ENCODE measurements around the gene UBE2J2. TPM values are rescaled to one million over a fixed set of nuclear protein-coding genes. Genes with fewer than 3 reads are reported as not detected.
A peak's percentile ranks its signal among the peaks of the same experiment; 100 is the strongest.

UBE2J2 gene
- total and polyA plus RNA-seq, 2 of the 13 experiments (the other 11 are each of a cell fraction or from before 2014, with no cell fraction given) = 25.4 to 29.4 TPM

DNA sequence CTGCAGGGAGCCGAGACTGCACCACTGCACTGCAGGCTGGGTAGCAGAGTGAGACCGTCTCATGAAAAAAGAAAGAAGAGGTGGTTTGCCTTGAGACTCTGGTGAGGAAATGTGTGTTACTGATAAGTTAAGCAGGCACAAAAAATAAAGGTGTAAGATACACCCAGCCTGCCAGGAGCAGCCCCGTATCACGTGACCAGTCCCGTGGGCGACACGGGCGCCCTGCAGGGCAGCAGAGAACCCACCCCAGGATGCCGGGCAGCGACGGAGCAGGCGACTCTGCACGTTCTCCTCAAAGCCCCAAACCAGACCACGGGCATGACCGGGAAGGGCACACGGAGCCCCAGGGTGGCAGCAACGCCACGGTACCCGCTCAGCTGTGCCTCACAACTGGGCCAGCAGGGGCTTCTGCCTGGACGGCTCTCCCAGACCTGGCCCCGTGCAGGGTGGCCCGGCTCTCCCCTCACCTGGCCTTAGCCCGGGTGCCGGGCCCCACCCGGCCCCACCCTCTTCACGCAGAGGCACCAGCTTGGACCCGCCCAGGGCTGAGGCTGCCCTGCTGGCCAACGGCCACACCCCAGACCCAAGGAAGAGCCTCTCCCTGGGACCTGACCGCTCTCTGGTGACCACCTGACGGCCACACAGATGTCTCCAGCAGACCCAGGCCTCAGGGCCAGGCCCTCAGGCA is 51.6 kb downstream of the UBE2J2 start:
- H3K36me3 ChIP-seq (replicated peaks in 1 of 2; ENCODE audit: control insufficient read depth in 1 of 2, insufficient read depth in 2 of 2, low read length in 2 of 2) = peaks cover 33 to 71% of the 10 kb centered on the region in 2 experiments
- FAIRE-seq = no peak

DNA sequence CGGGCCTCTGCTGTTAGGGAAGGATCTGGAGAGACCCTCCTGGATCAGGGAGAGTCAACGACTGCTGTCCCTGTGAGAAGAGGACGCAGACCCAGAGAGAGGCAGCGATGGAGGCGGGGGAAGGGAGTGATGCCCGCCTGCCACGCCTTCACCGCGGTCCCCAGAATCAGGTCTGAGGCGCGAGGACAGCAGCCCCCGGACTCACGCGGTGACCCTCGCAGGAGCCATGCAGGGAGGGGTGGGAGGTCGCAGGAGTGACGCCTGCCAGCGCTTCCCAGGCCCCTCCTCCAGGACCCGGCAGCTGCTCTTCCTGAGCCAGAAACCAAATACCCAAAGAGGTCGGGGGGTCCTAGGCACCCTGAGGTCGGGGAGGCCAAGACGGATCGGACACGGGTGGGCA is 53.5 kb downstream of the UBE2J2 start:
- POLR2A ChIA-PET = no interaction called here
- Histone ChIP-seq H3K9ac (ENCODE audit: insufficient read depth, low read depth, low read length) (no peak overlapping the region), H3K27ac (ENCODE audit: extremely low read length, insufficient read depth, low read length) (no peak overlapping the region), H3K4me2 (ENCODE audit: low read depth, low read length) (no peak overlapping the region), H3K9me3 (ENCODE audit: low read length) (no peaks in the 10 kb centered on the region), H3K79me2 (ENCODE audit: insufficient read depth, low read length) (no peaks in the 10 kb centered on the region), H3K27me3 (ENCODE audit: control insufficient read depth in 1 of 2, insufficient read depth in 2 of 2, low read length in 2 of 2) (no peaks in the 10 kb centered on the region), H2AFZ (ENCODE audit: low read length) (no peak overlapping the region), H3K4me3 (replicated peaks in 1 of 3; ENCODE audit: insufficient read depth in 1 of 3, low read depth in 2 of 3, low read length in 3 of 3) (no peak overlapping the region), H4K20me1 (ENCODE audit: insufficient read depth, low read length) (no peaks in the 10 kb centered on the region), H3K4me1 (ENCODE audit: insufficient read depth, low read length) (no peaks in the 10 kb centered on the region), H3K36me3 (replicated peaks in 1 of 2; ENCODE audit: control insufficient read depth in 1 of 2, insufficient read depth in 2 of 2, low read length in 2 of 2) (peaks cover 30 to 62% of the 10 kb centered on the region in 2 experiments; a peak in 4 of 5 replicates)
- no peak for DNase-seq (ENCODE audit: low spot score)
- FAIRE-seq = no peak
- intact Hi-C loops (cut with micrococcal nuclease; ENCODE audit: unreplicated experiment) (no loop called here), in situ Hi-C loops (cut with HindIII; ENCODE audit: extremely low pct_ligation_motif_present, low pct_unique_long_range_greater_than_20kb) (no loop called here)
- CTCF ChIA-PET (ENCODE audit: low intra/inter-chr PET ratio, low total read pairs) = no interaction called here
- ATAC-seq = no peak
- 94% methylated on average over 24 of the region's 24 CpGs for WGBS (ENCODE audit: low lambda C conversion rate)
- BruUV-seq (replicated peaks) = no TSS peak
- TF ChIP-seq ZZZ3 (CRISPR knock-in tag; IDR thresholded peaks at IDR 0.05; ENCODE audit: borderline replicate concordance) = no peak
- no peak for TF ChIP-seq IRX3 (CRISPR knock-in tag; IDR thresholded peaks at IDR 0.05; ENCODE audit: borderline replicate concordance, low read depth)
- no peak for TF ChIP-seq HHEX (CRISPR knock-in tag; IDR thresholded peaks at IDR 0.05)
- TF ChIP-seq, protein P1, sequence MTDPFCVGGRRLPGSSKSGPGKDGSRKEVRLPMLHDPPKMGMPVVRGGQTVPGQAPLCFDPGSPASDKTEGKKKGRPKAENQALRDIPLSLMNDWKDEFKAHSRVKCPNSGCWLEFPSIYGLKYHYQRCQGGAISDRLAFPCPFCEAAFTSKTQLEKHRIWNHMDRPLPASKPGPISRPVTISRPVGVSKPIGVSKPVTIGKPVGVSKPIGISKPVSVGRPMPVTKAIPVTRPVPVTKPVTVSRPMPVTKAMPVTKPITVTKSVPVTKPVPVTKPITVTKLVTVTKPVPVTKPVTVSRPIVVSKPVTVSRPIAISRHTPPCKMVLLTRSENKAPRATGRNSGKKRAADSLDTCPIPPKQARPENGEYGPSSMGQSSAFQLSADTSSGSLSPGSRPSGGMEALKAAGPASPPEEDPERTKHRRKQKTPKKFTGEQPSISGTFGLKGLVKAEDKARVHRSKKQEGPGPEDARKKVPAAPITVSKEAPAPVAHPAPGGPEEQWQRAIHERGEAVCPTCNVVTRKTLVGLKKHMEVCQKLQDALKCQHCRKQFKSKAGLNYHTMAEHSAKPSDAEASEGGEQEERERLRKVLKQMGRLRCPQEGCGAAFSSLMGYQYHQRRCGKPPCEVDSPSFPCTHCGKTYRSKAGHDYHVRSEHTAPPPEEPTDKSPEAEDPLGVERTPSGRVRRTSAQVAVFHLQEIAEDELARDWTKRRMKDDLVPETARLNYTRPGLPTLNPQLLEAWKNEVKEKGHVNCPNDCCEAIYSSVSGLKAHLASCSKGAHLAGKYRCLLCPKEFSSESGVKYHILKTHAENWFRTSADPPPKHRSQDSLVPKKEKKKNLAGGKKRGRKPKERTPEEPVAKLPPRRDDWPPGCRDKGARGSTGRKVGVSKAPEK (CRISPR knock-in tag; IDR thresholded peaks at IDR 0.05; ENCODE audit: borderline replicate concordance) = no peak
- TF ChIP-seq ATF7 (IDR thresholded peaks at IDR 0.05) = no peak
- no peak for TF ChIP-seq ATF7 (CRISPR knock-in tag; IDR thresholded peaks at IDR 0.05)
- TF ChIP-seq NCOA5 (CRISPR knock-in tag; IDR thresholded peaks at IDR 0.05) = no peak
- no peak for TF ChIP-seq SP1 (IDR thresholded peaks at IDR 0.05)
- TF ChIP-seq SP1 (CRISPR knock-in tag; IDR thresholded peaks at IDR 0.05) = no peak
- TF ChIP-seq ELF1 (CRISPR knock-in tag; IDR thresholded peaks at IDR 0.05) = no peak
- no peak for TF ChIP-seq HIVEP1 (CRISPR knock-in tag; IDR thresholded peaks at IDR 0.05)
- TF ChIP-seq ZEB1 (IDR thresholded peaks at IDR 0.05; ENCODE audit: insufficient replicate concordance, low read depth) = no peak
- TF ChIP-seq, protein P2, sequence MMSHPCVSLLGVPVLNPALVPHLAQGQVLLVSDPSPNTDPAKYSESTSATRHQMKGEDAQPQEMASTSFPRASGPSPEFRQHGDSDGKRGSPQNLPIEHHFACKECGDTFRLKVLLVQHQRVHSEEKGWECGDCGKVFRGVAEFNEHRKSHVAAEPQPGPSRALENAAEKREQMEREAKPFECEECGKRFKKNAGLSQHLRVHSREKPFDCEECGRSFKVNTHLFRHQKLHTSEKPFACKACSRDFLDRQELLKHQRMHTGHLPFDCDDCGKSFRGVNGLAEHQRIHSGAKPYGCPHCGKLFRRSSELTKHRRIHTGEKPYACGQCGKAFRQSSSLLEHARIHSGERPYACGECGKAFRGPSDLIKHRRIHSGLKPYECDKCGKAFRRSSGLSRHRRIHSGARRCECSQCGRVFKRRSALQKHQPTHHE (CRISPR knock-in tag; IDR thresholded peaks at IDR 0.05; ENCODE audit: borderline replicate concordance) = no peak
- TF ChIP-seq MYNN (CRISPR knock-in tag; IDR thresholded peaks at IDR 0.05; ENCODE audit: low read depth) = no peak
- no peak for TF ChIP-seq ZFP36 (IDR thresholded peaks at IDR 0.05; ENCODE audit: borderline replicate concordance, low read depth, low read length, partially characterized antibody)

More for the DNA sequence above, 51.6 kb downstream of the UBE2J2 start:
- Histone ChIP-seq H4K20me1 (ENCODE audit: insufficient read depth, low read length) (0 out of 2 replicates have a peak, but pooled peaks cover 7% of the 10 kb centered on the region), H3K4me3 (replicated peaks in 1 of 3; ENCODE audit: insufficient read depth in 1 of 3, low read depth in 2 of 3, low read length in 3 of 3) (no peak overlapping the region), H3K9ac (ENCODE audit: insufficient read depth, low read depth, low read length) (no peak overlapping the region), H3K27ac (ENCODE audit: extremely low read length, insufficient read depth, low read length) (no peak overlapping the region), H3K4me2 (ENCODE audit: low read depth, low read length) (no peak overlapping the region), H3K4me1 (ENCODE audit: insufficient read depth, low read length) (no peaks in the 10 kb centered on the region), H2AFZ (ENCODE audit: low read length) (no peak overlapping the region), H3K9me3 (ENCODE audit: low read length) (no peaks in the 10 kb centered on the region), H3K79me2 (ENCODE audit: insufficient read depth, low read length) (peaks cover 16% of the 10 kb centered on the region), H3K27me3 (ENCODE audit: control insufficient read depth in 1 of 2, insufficient read depth in 2 of 2, low read length in 2 of 2) (no peaks in the 10 kb centered on the region)
- WGBS (ENCODE audit: low lambda C conversion rate) = 98% methylated on average over 8 of the region's 30 CpGs
- ATAC-seq (no peak), DNase-seq (ENCODE audit: low spot score) (no peak)
- in situ Hi-C loops (cut with HindIII; ENCODE audit: extremely low pct_ligation_motif_present, low pct_unique_long_range_greater_than_20kb) (no loop called here), intact Hi-C loops (cut with micrococcal nuclease; ENCODE audit: unreplicated experiment) (no loop called here)
- BruUV-seq (replicated peaks) = no TSS peak
- CTCF ChIA-PET (ENCODE audit: low intra/inter-chr PET ratio, low total read pairs) = no interaction called here
- POLR2A ChIA-PET = no interaction called here
- TF ChIP-seq AGO2 (optimal IDR thresholded peaks at IDR 0.05; ENCODE audit: low read depth, low read length) (peak; percentile 15), NCOA5 (CRISPR knock-in tag; IDR thresholded peaks at IDR 0.05) (no peak), ZNF672 (CRISPR knock-in tag; IDR thresholded peaks at IDR 0.05) (no peak), HNRNPL (IDR thresholded peaks at IDR 0.05; ENCODE audit: low read depth, low read length) (0 out of 2 replicates have a peak, but pooled peaks have one; percentile 61)

Data from HepG2 (cell line).